H1 (cell line): ENCODE measurements around the gene MUC5B.

Experiments used
- POLR2A ChIP-seq, 2 experiments: IDR thresholded peaks; 1 replicate in 1 of 2; 2 replicates in 1 of 2; pipeline ENCODE4 v1.6.1; 2011; ENCODE audit warnings: low read depth in 2 of 2, low read length in 2 of 2, mild to moderate bottlenecking in 2 of 2; ENCODE audit errors: control extremely low read depth in 1 of 2
- TF ChIP-seq, protein P1 (sequence below): IDR thresholded peaks from 2 replicates; pipeline ENCODE4 v1.6.1; 2011; ENCODE audit warnings: low read length, improper control_type of control experiment

DNA sequence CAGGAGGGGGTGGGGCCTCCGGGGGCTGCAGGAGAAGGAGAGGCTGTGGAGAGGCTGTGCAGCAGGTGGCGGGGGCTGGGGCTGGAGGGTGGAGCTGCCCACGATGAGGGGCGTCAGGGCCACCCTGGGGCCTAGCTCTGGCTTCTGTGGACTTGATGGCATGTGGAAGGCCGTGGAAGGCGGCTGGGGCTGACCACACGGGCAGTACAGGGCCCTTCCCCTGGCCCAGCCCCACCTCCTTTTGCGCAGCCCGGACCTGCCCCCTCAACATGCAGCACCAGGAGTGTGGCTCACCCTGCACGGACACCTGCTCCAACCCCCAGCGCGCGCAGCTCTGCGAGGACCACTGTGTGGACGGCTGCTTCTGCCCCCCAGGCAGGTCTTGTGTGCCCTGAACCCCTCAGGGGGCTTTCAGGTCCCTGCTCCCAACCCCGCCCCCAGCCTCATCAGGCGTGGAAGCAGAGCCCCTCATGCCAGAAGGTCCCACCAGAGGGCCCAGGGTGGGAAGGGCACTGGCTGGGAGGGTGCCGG lies 6.1 kb downstream of the MUC5B start:
- TF ChIP-seq, protein P1, sequence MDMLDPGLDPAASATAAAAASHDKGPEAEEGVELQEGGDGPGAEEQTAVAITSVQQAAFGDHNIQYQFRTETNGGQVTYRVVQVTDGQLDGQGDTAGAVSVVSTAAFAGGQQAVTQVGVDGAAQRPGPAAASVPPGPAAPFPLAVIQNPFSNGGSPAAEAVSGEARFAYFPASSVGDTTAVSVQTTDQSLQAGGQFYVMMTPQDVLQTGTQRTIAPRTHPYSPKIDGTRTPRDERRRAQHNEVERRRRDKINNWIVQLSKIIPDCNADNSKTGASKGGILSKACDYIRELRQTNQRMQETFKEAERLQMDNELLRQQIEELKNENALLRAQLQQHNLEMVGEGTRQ, result no peak
- no peak for TF ChIP-seq POLR2A (IDR thresholded peaks at IDR 0.05; ENCODE audit: control extremely low read depth in 1 of 2, low read depth in 2 of 2, low read length in 2 of 2)
